Duodenal mucosa (tissue), 2 donors: ENCODE results near the gene TTLL9.

Experiments
- H3K27ac ChIP-seq: one replicate; pipeline ENCODE4 v1.7.0; 2013; ENCODE audit warnings: low read depth, low read length
- H3K27me3 ChIP-seq, 2 donors: one replicate each; pipeline ENCODE4 v1.7.0; 2013; ENCODE audit warnings: low read length in 2 of 2, control low read depth in 1 of 2; ENCODE audit not compliant: insufficient read depth in 2 of 2, control insufficient read depth in 1 of 2
- H3K36me3 ChIP-seq, 2 donors: one replicate each; pipeline ENCODE4 v1.7.0; 2013; ENCODE audit warnings: low read length in 2 of 2, control low read depth in 1 of 2; ENCODE audit not compliant: insufficient read depth in 2 of 2, control insufficient read depth in 1 of 2
- H3K4me1 ChIP-seq, 2 donors: one replicate each; pipeline ENCODE4 v1.7.0; 2013; ENCODE audit warnings: low read length in 2 of 2, control low read depth in 1 of 2; ENCODE audit not compliant: insufficient read depth in 2 of 2, control insufficient read depth in 1 of 2
- H3K4me3 ChIP-seq, 2 donors: one replicate each; pipeline ENCODE4 v1.7.0; 2013; ENCODE audit warnings: low read length in 2 of 2, low read depth in 1 of 2
- H3K9ac ChIP-seq, 2 donors: one replicate each; pipeline ENCODE4 v1.7.0; 2013; ENCODE audit warnings: low read length in 2 of 2, low read depth in 1 of 2
- H3K9me3 ChIP-seq, 2 donors: one replicate each; pipeline ENCODE4 v1.7.0; 2013; ENCODE audit warnings: low read length in 2 of 2, control low read depth in 1 of 2; ENCODE audit not compliant: control insufficient read depth in 1 of 2

Gene TTLL9

GRCh38 chr20:31977080-31977479 is 106.6 kb downstream of the TTLL9 start:
- no peaks in the 10 kb centered on the region for H3K9me3 ChIP-seq
- H3K9ac ChIP-seq = no peak overlapping the region
- H3K27me3 ChIP-seq = peaks cover 0 to 4% of the 10 kb centered on the region in 2 donors
- H3K4me1 ChIP-seq = no peaks in the 10 kb centered on the region
- H3K4me3 ChIP-seq = no peak overlapping the region
- no peak overlapping the region for H3K27ac ChIP-seq
- no peaks in the 10 kb centered on the region for H3K36me3 ChIP-seq

GRCh38 chr20:31979713-31980426 is 109.4 kb downstream of the TTLL9 start:
- no peaks in the 10 kb centered on the region for H3K36me3 ChIP-seq
- H3K27ac ChIP-seq = no peak overlapping the region
- no peak overlapping the region for H3K4me3 ChIP-seq
- no peak overlapping the region for H3K9ac ChIP-seq
- H3K9me3 ChIP-seq = no peaks in the 10 kb centered on the region
- peaks cover 0 to 4% of the 10 kb centered on the region in 2 donors for H3K27me3 ChIP-seq
- no peaks in the 10 kb centered on the region for H3K4me1 ChIP-seq

GRCh38 chr20:31981784-31982183 is 111.3 kb downstream of the TTLL9 start:
- no peak overlapping the region for H3K4me3 ChIP-seq
- no peak overlapping the region for H3K9ac ChIP-seq
- H3K36me3 ChIP-seq = no peaks in the 10 kb centered on the region
- H3K27ac ChIP-seq = no peak overlapping the region
- H3K4me1 ChIP-seq = no peaks in the 10 kb centered on the region
- no peaks in the 10 kb centered on the region for H3K27me3 ChIP-seq
- no peaks in the 10 kb centered on the region for H3K9me3 ChIP-seq

- H3K9ac ChIP-seq = no peak overlapping the region
- no peaks in the 10 kb centered on the region for H3K36me3 ChIP-seq
- no peaks in the 10 kb centered on the region for H3K4me1 ChIP-seq
- H3K9me3 ChIP-seq = no peaks in the 10 kb centered on the region
- no peaks in the 10 kb centered on the region for H3K27me3 ChIP-seq
- H3K4me3 ChIP-seq = no peak overlapping the region
- H3K27ac ChIP-seq = no peak overlapping the region
Observed at GRCh38 chr20:31984981-31985471, 114.6 kb downstream of the TTLL9 start.

- Histone ChIP-seq H3K27me3 (no peaks in the 10 kb centered on the region), H3K9ac (no peak overlapping the region), H3K4me1 (no peaks in the 10 kb centered on the region), H3K27ac (no peak overlapping the region), H3K4me3 (no peak overlapping the region), H3K36me3 (no peaks in the 10 kb centered on the region), H3K9me3 (no peaks in the 10 kb centered on the region)
Observed at GRCh38 chr20:31987744-31988143, 117.3 kb downstream of the TTLL9 start.

- no peaks in the 10 kb centered on the region for H3K4me1 ChIP-seq
- no peak overlapping the region for H3K27ac ChIP-seq
- no peak overlapping the region for H3K4me3 ChIP-seq
- no peaks in the 10 kb centered on the region for H3K9me3 ChIP-seq
- no peak overlapping the region for H3K9ac ChIP-seq
- peaks cover 2 to 4% of the 10 kb centered on the region in 2 donors for H3K27me3 ChIP-seq
- no peaks in the 10 kb centered on the region for H3K36me3 ChIP-seq
Observed at GRCh38 chr20:31988430-31989015, 118.1 kb downstream of the TTLL9 start.

GRCh38 chr20:31989030-31989645 is 118.7 kb downstream of the TTLL9 start:
- H3K9ac ChIP-seq = no peak overlapping the region
- no peaks in the 10 kb centered on the region for H3K36me3 ChIP-seq
- H3K4me1 ChIP-seq = no peaks in the 10 kb centered on the region
- H3K27ac ChIP-seq = no peak overlapping the region
- peaks cover 6 to 10% of the 10 kb centered on the region in 2 donors for H3K27me3 ChIP-seq
- no peaks in the 10 kb centered on the region for H3K9me3 ChIP-seq
- H3K4me3 ChIP-seq = no peak overlapping the region

- Histone ChIP-seq H3K9me3 (no peaks in the 10 kb centered on the region), H3K27ac (no peak overlapping the region), H3K36me3 (no peaks in the 10 kb centered on the region), H3K27me3 (peaks cover 6 to 19% of the 10 kb centered on the region in 2 donors), H3K4me3 (no peak overlapping the region), H3K9ac (no peak overlapping the region), H3K4me1 (no peaks in the 10 kb centered on the region)
Observed at GRCh38 chr20:31990641-31991338, 120.4 kb downstream of the TTLL9 start.

GRCh38 chr20:31991339-31991705 is 120.9 kb downstream of the TTLL9 start:
- Histone ChIP-seq H3K36me3 (no peaks in the 10 kb centered on the region), H3K27me3 (peaks cover 6 to 19% of the 10 kb centered on the region in 2 donors), H3K4me3 (no peak overlapping the region), H3K9me3 (no peaks in the 10 kb centered on the region), H3K27ac (no peak overlapping the region), H3K4me1 (no peaks in the 10 kb centered on the region), H3K9ac (no peak overlapping the region)

GRCh38 chr20:31992086-31992485 is 121.7 kb downstream of the TTLL9 start:
- no peak overlapping the region for H3K4me3 ChIP-seq
- no peaks in the 10 kb centered on the region for H3K9me3 ChIP-seq
- H3K27ac ChIP-seq = no peak overlapping the region
- no peaks in the 10 kb centered on the region for H3K4me1 ChIP-seq
- H3K36me3 ChIP-seq = no peaks in the 10 kb centered on the region
- peaks cover 6 to 19% of the 10 kb centered on the region in 2 donors for H3K27me3 ChIP-seq
- H3K9ac ChIP-seq = no peak overlapping the region
